HG03460 (cell line): ENCODE measurements around the gene CPZ.
"Not testable (repeated sequence)": the region's sequence is repeated elsewhere in the genome, so short reads cannot be mapped to it uniquely, and the experiment has no call there.

Experiments
- ATAC-seq: cut with Tn5 transposase; IDR thresholded peaks from one replicate; pipeline ENCODE4 v1.9.1; 2021; ENCODE audit not compliant: unreplicated experiment

The CPZ gene

GRCh38 chr4:8648816-8649630 is 56.5 kb downstream of the CPZ start:
- no peak for ATAC-seq

GRCh38 chr4:8649631-8650361 is 57.2 kb downstream of the CPZ start:
- ATAC-seq = no peak

GRCh38 chr4:8651661-8652180 is 59.2 kb downstream of the CPZ start:
- no peak for ATAC-seq

GRCh38 chr4:8652181-8653078 is 59.9 kb downstream of the CPZ start:
- no peak for ATAC-seq

GRCh38 chr4:8653326-8654000 is 60.9 kb downstream of the CPZ start:
- ATAC-seq = no peak

- not testable (repeated sequence) for ATAC-seq
Observed at GRCh38 chr4:8654139-8654538, 61.6 kb downstream of the CPZ start.

GRCh38 chr4:8655411-8656184 is 63.0 kb downstream of the CPZ start:
- ATAC-seq = no peak

GRCh38 chr4:8656185-8656517 is 63.6 kb downstream of the CPZ start:
- ATAC-seq = no peak

GRCh38 chr4:8656711-8657380 is 64.3 kb downstream of the CPZ start:
- ATAC-seq = no peak

GRCh38 chr4:8657381-8658088 is 65.0 kb downstream of the CPZ start:
- no peak for ATAC-seq

GRCh38 chr4:8662776-8663175 is 70.2 kb downstream of the CPZ start:
- no peak for ATAC-seq

- ATAC-seq = no peak
Observed at GRCh38 chr4:8664031-8664805, 71.7 kb downstream of the CPZ start.

GRCh38 chr4:8664976-8665375 is 72.4 kb downstream of the CPZ start:
- no peak for ATAC-seq

GRCh38 chr4:8665406-8666360 is 73.1 kb downstream of the CPZ start:
- no peak for ATAC-seq

- ATAC-seq = no peak
Observed at GRCh38 chr4:8666581-8666980, 74.0 kb downstream of the CPZ start.
